Liver (tissue), 3 donors: ENCODE results near the gene DDA1.

ENCODE experiments used
- ATF3 ChIP-seq: IDR thresholded peaks from 2 replicates; pipeline ENCODE4 v1.6.1; 2016; ENCODE audit warnings: antibody characterized with exemption
- CTCF ChIP-seq: fragments of 150-350 bp; IDR thresholded peaks from 2 replicates; pipeline ENCODE4 v1.5.1; 2017; ENCODE audit warnings: improper control_type of control experiment, low read depth, low read length; ENCODE audit not compliant: missing input control
- donor health status: healthy.
- donor health status: healthy.

- TF ChIP-seq ATF3, result no peak
- TF ChIP-seq CTCF, result no peak
These were observed 3.1 kb downstream of the DDA1 start for GRCh38 chr19:17312189-17313113.
